Loucy (cell line): ENCODE data around the gene ATG7.

Source experiments
- H2AFZ ChIP-seq: fragments of 200-600 bp; sonication (generic); 2 replicates; pipeline ENCODE4 v1.6.0; 2016; ENCODE audit warnings: antibody characterized with exemption, mild to moderate bottlenecking, low read length, moderate library complexity
- H3F3A ChIP-seq: fragments of 200-600 bp; 2 replicates; pipeline ENCODE4 v1.6.0; 2016; ENCODE audit warnings: antibody characterized with exemption, low read depth, mild to moderate bottlenecking
- H3K27me3 ChIP-seq: fragments of 200-600 bp; sonication (generic); 2 replicates; pipeline ENCODE4 v1.6.1; 2014; ENCODE audit warnings: low read length, mild to moderate bottlenecking; ENCODE audit not compliant: insufficient read depth, poor library complexity, severe bottlenecking
- H3K36me3 ChIP-seq: fragments of 200-600 bp; sonication (generic); 2 replicates; pipeline ENCODE4 v1.6.1; 2016; ENCODE audit warnings: low read length; ENCODE audit not compliant: insufficient read depth
- H3K4me1 ChIP-seq: fragments of 200-600 bp; sonication (generic); 2 replicates; pipeline ENCODE4 v1.5.1; 2014; ENCODE audit warnings: low read length, mild to moderate bottlenecking; ENCODE audit not compliant: insufficient read depth, poor library complexity, severe bottlenecking
- H3K4me2 ChIP-seq: fragments of 200-600 bp; sonication (generic); 2 replicates; pipeline ENCODE4 v1.6.0; 2014; ENCODE audit warnings: antibody characterized with exemption, low read length, low read depth, mild to moderate bottlenecking; ENCODE audit not compliant: poor library complexity, severe bottlenecking
- H3K4me3 ChIP-seq: fragments of 200-600 bp; sonication (generic); 2 replicates; pipeline ENCODE4 v1.5.1; 2014; ENCODE audit warnings: low read length, mild to moderate bottlenecking, mixed read lengths; ENCODE audit not compliant: poor library complexity, severe bottlenecking
- H3K79me2 ChIP-seq: fragments of 200-600 bp; sonication (generic); 2 replicates; pipeline ENCODE4 v1.6.1; 2014; ENCODE audit warnings: low read length; ENCODE audit not compliant: insufficient read depth
- H3K9ac ChIP-seq: fragments of 200-600 bp; sonication (generic); 2 replicates; pipeline ENCODE4 v1.6.0; 2014; ENCODE audit warnings: mild to moderate bottlenecking, low read depth, low read length, moderate library complexity; ENCODE audit not compliant: poor library complexity, severe bottlenecking
- H3K9me2 ChIP-seq: fragments of 200-600 bp; sonication (generic); replicated peaks from 2 replicates; pipeline ENCODE4 v1.6.1; 2016; ENCODE audit warnings: low read depth, low read length, mixed read lengths
- H3K9me3 ChIP-seq: fragments of 200-600 bp; sonication (generic); 2 replicates; pipeline ENCODE4 v1.6.1; 2014; ENCODE audit warnings: mild to moderate bottlenecking, antibody characterized with exemption, low read length, low read depth; ENCODE audit not compliant: insufficient read depth
- H4K20me1 ChIP-seq: fragments of 200-600 bp; sonication (generic); 2 replicates; pipeline ENCODE4 v1.6.0; 2014; ENCODE audit warnings: antibody characterized with exemption, low read length, mild to moderate bottlenecking; ENCODE audit not compliant: insufficient read depth, poor library complexity, severe bottlenecking
- EZH2phosphoT487 ChIP-seq: fragments of 200-600 bp; IDR thresholded peaks from 2 replicates; pipeline ENCODE4 v1.6.1; 2018; ENCODE audit warnings: antibody characterized with exemption, mild to moderate bottlenecking, moderate library complexity, borderline replicate concordance
- TF ChIP-seq, protein P1 (sequence below): fragments of 200-600 bp; sonication (generic); conservative IDR thresholded peaks from 2 replicates; pipeline ENCODE4 v1.5.1; 2014; ENCODE audit warnings: mild to moderate bottlenecking, antibody characterized with exemption, low read length

Gene ATG7

DNA sequence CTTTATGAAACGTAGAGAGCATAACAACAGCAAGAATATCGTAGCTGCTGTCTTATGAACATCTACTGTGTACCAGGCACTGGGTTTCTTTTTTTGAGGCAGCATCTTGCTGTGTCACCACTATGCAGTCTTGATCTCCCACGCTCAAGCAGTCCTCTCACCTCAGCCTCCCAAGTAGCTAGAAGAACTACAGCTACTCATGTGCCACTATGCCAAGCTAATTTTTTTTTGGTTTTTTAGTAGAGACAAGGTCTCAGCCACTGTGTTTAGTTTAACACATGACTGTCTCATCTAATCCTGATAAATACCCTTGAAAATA, 241.6 kb downstream of the ATG7 start:
- H2AFZ ChIP-seq: no peak overlapping the region
- TF ChIP-seq, protein P1, sequence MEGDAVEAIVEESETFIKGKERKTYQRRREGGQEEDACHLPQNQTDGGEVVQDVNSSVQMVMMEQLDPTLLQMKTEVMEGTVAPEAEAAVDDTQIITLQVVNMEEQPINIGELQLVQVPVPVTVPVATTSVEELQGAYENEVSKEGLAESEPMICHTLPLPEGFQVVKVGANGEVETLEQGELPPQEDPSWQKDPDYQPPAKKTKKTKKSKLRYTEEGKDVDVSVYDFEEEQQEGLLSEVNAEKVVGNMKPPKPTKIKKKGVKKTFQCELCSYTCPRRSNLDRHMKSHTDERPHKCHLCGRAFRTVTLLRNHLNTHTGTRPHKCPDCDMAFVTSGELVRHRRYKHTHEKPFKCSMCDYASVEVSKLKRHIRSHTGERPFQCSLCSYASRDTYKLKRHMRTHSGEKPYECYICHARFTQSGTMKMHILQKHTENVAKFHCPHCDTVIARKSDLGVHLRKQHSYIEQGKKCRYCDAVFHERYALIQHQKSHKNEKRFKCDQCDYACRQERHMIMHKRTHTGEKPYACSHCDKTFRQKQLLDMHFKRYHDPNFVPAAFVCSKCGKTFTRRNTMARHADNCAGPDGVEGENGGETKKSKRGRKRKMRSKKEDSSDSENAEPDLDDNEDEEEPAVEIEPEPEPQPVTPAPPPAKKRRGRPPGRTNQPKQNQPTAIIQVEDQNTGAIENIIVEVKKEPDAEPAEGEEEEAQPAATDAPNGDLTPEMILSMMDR: no peak
- TF ChIP-seq EZH2phosphoT487: no peak
- no peak overlapping the region for H3K9ac ChIP-seq
- no peaks in the 10 kb centered on the region for H3K4me1 ChIP-seq
- no peaks in the 10 kb centered on the region for H4K20me1 ChIP-seq
- H3K36me3 ChIP-seq: no peaks in the 10 kb centered on the region
- no peaks in the 10 kb centered on the region for H3K27me3 ChIP-seq
- no peak overlapping the region for H3K4me2 ChIP-seq
- H3K79me2 ChIP-seq: no peaks in the 10 kb centered on the region
- no peaks in the 10 kb centered on the region for H3F3A ChIP-seq
- no peaks in the 10 kb centered on the region for H3K9me2 ChIP-seq
- H3K9me3 ChIP-seq: no peaks in the 10 kb centered on the region
- H3K4me3 ChIP-seq: no peak overlapping the region

DNA sequence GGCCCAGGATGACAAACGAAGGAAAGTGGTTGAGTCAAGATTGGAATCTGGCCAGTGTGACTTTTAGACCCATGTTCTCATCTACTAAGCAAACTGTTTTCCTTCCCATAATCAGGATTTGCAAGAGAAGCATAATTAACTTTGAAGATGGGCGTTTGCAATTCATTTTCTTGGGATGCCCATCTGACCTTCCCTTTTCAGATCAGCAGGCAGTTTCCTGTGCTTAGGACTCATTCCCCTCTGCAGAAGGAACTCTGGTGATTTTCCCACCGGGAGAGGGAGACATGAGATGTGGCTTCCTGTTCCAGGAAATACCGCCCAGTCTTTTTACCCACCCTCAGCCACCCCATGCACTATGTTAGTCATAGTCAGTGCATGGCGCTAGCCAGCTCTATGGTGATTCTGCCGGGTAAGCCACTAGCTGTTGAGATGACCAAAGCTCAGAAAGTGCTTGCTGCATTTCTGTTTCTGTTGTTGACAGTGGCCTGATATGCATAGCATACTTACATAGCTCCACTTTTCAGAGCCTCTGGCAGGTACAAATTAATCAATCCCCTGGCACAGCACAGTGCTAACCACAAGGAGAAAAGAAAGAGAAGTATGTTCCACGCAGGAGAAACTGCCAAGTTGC, 242.1 kb downstream of the ATG7 start:
- H3K9ac ChIP-seq: no peak overlapping the region
- H3K4me1 ChIP-seq: no peaks in the 10 kb centered on the region
- H3K9me3 ChIP-seq: no peaks in the 10 kb centered on the region
- H3K9me2 ChIP-seq: no peaks in the 10 kb centered on the region
- H3K4me3 ChIP-seq: no peak overlapping the region
- H2AFZ ChIP-seq: no peak overlapping the region
- no peaks in the 10 kb centered on the region for H3K36me3 ChIP-seq
- no peak for TF ChIP-seq EZH2phosphoT487
- TF ChIP-seq, protein P1: no peak
- no peaks in the 10 kb centered on the region for H3F3A ChIP-seq
- no peaks in the 10 kb centered on the region for H4K20me1 ChIP-seq
- H3K27me3 ChIP-seq: no peaks in the 10 kb centered on the region
- H3K4me2 ChIP-seq: no peak overlapping the region
- H3K79me2 ChIP-seq: no peaks in the 10 kb centered on the region

DNA sequence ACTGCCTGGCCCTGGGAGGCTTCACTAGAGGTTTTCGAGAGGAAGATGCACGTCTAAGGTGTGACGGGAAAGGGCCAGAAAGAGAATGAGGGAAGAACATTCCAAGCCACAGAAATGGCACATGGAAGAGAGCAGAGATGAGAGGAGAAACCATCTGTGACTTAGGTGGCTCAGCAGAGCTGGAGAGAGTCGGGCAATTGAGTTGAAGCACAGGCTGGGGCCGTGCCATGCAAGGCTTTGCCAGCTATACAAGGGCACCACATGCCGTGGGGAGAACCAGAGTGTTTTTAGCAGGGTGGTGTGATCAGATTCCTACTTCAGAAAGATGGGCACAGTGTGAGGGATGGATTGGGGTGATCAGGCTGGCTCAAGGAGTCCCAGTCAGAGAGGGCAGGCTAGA, 245.4 kb downstream of the ATG7 start:
- H4K20me1 ChIP-seq: no peaks in the 10 kb centered on the region
- H3K9me2 ChIP-seq: no peaks in the 10 kb centered on the region
- no peak overlapping the region for H3K4me2 ChIP-seq
- TF ChIP-seq EZH2phosphoT487: no peak
- TF ChIP-seq, protein P1: no peak
- no peaks in the 10 kb centered on the region for H3K36me3 ChIP-seq
- no peaks in the 10 kb centered on the region for H3K4me1 ChIP-seq
- no peak overlapping the region for H3K4me3 ChIP-seq
- no peaks in the 10 kb centered on the region for H3K9me3 ChIP-seq
- no peak overlapping the region for H3K9ac ChIP-seq
- no peak overlapping the region for H2AFZ ChIP-seq
- no peaks in the 10 kb centered on the region for H3F3A ChIP-seq
- H3K27me3 ChIP-seq: no peaks in the 10 kb centered on the region
- H3K79me2 ChIP-seq: no peaks in the 10 kb centered on the region
